ENCODE data around the gene RASAL2.
"Not testable (repeated sequence)": the region's sequence is repeated elsewhere in the genome, so short reads cannot be mapped to it uniquely, and the experiment has no call there.

RASAL2 gene

DNA sequence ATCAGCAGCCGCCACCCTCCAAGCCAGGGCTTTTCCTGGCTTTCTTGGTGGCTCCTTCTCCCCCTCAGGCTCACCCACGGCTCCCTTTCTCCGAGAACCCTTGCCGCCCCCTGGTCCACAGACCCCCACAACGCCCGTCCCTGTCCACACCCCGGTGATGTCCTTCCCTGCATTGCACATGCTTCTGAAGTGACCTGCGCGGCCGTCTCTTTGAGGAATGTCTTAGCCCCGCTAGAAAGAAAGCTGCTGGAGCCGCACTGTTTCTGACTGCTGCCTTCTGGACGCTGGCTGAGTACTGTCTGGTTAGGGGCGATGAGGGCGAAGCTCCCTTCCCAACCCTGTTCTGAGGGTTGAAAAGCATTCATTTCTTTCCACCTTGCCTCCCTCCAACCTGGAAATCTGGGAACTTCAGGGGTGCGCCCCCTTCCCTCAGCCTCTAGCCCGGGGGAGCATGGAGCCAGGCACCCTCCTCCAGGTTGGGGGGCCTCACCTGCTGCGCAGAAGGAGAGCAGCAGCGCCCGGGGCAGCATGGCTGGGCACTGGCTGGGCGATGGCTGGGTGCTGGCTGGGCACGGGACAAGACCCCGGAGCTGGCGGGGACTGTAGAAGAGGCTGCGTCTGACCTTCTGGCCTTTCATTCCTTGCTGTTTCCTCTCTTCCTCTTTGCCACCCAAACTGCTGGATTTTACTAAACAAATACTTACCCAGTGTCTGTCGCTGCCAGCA is 402.7 kb downstream of the RASAL2 start, which contains the start of gene CLEC20A:
CLEC20A (minus strand) TSS at position 555 of the 726 bp plus-strand sequence; CDS start at position 530, 25 bp downstream.
- no peaks in the 10 kb centered on the region for H3K27me3 ChIP-seq (ENCODE audit: control insufficient read depth in 1 of 2, insufficient read depth in 2 of 2, low read length in 2 of 2)
- H3K9me3 ChIP-seq (ENCODE audit: control insufficient read depth in 2 of 2, low read length in 2 of 2): no peaks in the 10 kb centered on the region
- no peaks in the 10 kb centered on the region for H3K4me1 ChIP-seq (ENCODE audit: control insufficient read depth, insufficient read depth, low read length)
- no peaks in the 10 kb centered on the region for H3K36me3 ChIP-seq (ENCODE audit: control insufficient read depth in 2 of 2, insufficient read depth in 2 of 2, low read length in 2 of 2)
- H3K4me3 ChIP-seq (ENCODE audit: low read length in 2 of 2): no peak within 1 kb of the TSS
- no peak within 1 kb of the TSS for H3K27ac ChIP-seq (ENCODE audit: low read length)
- H3K9ac ChIP-seq (ENCODE audit: low read length in 2 of 2): no peak within 1 kb of the TSS

DNA sequence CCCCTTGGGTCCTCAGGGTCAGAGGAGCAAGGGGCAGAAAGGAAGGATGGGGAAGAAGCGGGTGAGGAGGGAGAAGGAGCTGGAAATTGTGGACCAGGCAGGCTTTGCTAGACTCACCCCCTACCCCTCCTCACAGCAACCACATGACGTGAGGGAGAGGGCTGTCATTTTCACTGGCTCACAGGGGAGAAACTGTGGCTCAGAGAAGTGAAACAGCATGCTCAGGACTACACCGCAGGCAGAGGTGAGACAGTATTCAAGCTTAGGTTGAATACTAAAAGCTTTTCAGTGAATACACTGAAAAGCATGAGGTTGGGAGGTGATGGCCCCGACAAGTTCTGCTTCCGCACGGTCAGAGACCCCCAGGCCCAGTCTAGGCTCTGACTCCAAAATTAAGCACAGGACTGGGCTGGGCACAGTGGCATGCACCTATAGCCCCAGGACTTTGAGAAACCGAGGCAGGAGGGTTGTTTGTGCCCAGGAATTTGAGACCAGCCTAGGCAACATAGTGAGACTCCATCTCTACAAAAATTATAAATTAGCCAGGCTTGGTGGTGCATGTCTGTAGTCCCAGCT is 404.1 kb downstream of the RASAL2 start:
- no peaks in the 10 kb centered on the region for H3K27me3 ChIP-seq (ENCODE audit: control insufficient read depth in 1 of 2, insufficient read depth in 2 of 2, low read length in 2 of 2)
- no peak overlapping the region for H3K9ac ChIP-seq (ENCODE audit: low read length in 2 of 2)
- H3K4me3 ChIP-seq (ENCODE audit: low read length in 2 of 2): no peak overlapping the region
- no peaks in the 10 kb centered on the region for H3K36me3 ChIP-seq (ENCODE audit: control insufficient read depth in 2 of 2, insufficient read depth in 2 of 2, low read length in 2 of 2)
- H3K27ac ChIP-seq (ENCODE audit: low read length): no peak overlapping the region
- no peaks in the 10 kb centered on the region for H3K4me1 ChIP-seq (ENCODE audit: control insufficient read depth, insufficient read depth, low read length)
- H3K9me3 ChIP-seq (ENCODE audit: control insufficient read depth in 2 of 2, low read length in 2 of 2): no peaks in the 10 kb centered on the region

DNA sequence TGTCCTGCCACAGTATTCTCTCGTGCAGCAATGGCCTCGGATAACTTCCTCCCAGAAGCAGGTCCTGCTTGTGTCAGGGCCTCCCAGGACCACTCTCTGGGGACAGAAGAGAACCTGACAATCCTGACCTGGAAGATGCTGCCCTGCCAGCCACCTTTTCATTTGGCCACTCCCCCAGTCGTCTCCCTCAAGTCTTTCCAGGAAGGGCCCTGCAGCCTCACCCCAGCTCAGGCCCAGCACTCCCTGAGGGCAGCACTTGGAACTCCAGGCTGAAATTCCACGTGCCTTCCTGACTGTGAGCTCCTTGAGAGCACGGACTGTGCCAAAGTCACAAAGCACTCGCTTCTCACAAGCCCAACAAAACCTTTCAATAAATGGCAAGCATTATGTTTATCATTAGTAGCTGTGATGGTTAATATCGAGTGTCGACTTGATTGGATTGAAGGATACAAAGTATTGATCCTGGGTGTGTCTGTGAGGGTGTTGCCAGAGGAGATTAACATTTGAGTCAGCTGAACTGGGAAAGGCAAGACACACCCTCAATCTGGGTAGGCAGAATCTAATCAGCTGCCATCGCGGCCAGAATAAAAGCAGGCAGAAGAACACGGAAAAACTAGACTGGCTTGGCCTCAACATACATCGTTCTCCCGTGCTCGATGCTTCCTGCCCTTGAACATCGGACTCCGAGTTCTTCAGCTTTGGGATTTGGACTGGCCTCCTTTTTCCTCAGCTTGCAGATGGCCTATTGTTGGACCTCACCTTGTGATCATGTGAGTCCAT is 405.2 kb downstream of the RASAL2 start:
- Histone ChIP-seq H3K4me1 (ENCODE audit: control insufficient read depth, insufficient read depth, low read length) (no peaks in the 10 kb centered on the region), H3K27ac (ENCODE audit: low read length) (no peak overlapping the region), H3K9ac (ENCODE audit: low read length in 2 of 2) (no peak overlapping the region), H3K9me3 (ENCODE audit: control insufficient read depth in 2 of 2, low read length in 2 of 2) (no peaks in the 10 kb centered on the region), H3K27me3 (ENCODE audit: control insufficient read depth in 1 of 2, insufficient read depth in 2 of 2, low read length in 2 of 2) (no peaks in the 10 kb centered on the region), H3K4me3 (ENCODE audit: low read length in 2 of 2) (no peak overlapping the region), H3K36me3 (ENCODE audit: control insufficient read depth in 2 of 2, insufficient read depth in 2 of 2, low read length in 2 of 2) (no peaks in the 10 kb centered on the region)

DNA sequence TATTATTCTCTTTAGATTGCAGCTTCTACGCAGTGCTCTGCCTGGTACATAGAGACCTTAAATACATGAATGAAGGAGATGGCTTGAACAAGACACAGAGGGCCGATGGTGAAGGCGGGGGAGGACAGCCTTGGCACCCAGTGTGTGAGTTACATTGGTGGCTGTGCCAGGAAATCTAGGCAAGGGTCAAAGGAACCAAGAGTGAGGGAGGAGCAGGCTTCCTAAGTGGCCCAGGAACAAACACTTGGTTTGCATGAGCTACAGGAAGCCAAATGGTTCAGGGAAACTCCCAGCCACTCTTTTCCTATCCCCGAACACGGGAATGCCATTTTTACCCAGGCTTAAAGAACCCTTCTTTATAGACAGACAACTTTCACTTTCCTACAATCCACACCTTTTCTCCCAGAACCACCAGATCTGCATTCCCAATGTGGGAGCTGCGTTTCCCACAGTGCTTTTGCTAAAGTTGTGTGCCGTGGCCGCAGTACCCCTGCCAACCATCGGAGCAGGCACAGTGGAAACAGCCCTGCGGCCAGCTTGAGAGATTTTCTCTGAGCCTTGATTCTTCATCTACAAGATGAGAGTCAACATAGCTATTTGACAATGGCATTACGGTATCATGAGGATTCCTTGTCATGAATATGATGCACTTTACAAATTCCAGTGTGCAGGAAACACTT is 406.3 kb downstream of the RASAL2 start:
- H3K9me3 ChIP-seq (ENCODE audit: control insufficient read depth in 2 of 2, low read length in 2 of 2): no peaks in the 10 kb centered on the region
- H3K27me3 ChIP-seq (ENCODE audit: control insufficient read depth in 1 of 2, insufficient read depth in 2 of 2, low read length in 2 of 2): no peaks in the 10 kb centered on the region
- H3K27ac ChIP-seq (ENCODE audit: low read length): no peak overlapping the region
- H3K4me1 ChIP-seq (ENCODE audit: control insufficient read depth, insufficient read depth, low read length): no peaks in the 10 kb centered on the region
- no peak overlapping the region for H3K9ac ChIP-seq (ENCODE audit: low read length in 2 of 2)
- H3K4me3 ChIP-seq (ENCODE audit: low read length in 2 of 2): no peak overlapping the region
- no peaks in the 10 kb centered on the region for H3K36me3 ChIP-seq (ENCODE audit: control insufficient read depth in 2 of 2, insufficient read depth in 2 of 2, low read length in 2 of 2)

DNA sequence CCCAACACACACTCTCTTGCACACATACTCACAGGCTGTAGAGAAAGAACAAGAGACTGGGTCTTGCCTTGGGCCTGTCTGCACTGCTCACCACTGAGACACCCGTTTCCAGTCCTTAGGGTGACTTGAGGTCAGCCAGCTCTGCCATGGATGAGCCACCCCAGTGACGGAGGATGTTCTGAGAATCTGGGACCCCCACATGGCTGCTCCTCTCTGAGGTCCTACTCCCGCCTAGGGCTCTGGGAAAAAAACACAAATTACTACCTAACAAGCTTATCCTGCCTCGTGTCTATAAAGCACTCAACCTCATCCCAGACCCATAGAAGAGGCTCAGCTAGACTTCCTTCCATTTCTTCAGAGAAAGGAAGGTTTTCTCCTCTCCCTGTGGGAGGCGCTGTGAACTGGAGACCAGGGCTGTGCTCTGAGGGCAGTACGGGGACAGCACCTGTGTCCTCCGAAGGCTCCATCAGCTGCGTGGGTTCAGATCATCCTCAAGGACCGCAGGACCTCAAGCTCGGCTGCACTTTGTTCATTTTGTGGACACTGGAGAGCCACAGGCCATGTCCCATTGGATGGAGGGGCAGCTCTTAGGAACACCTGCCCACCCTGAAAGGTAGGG is 407.1 kb downstream of the RASAL2 start:
- Histone ChIP-seq H3K27ac (ENCODE audit: low read length) (no peak overlapping the region), H3K27me3 (ENCODE audit: control insufficient read depth in 1 of 2, insufficient read depth in 2 of 2, low read length in 2 of 2) (no peaks in the 10 kb centered on the region), H3K4me3 (ENCODE audit: low read length in 2 of 2) (no peak overlapping the region), H3K9me3 (ENCODE audit: control insufficient read depth in 2 of 2, low read length in 2 of 2) (no peaks in the 10 kb centered on the region), H3K36me3 (ENCODE audit: control insufficient read depth in 2 of 2, insufficient read depth in 2 of 2, low read length in 2 of 2) (no peaks in the 10 kb centered on the region), H3K9ac (ENCODE audit: low read length in 2 of 2) (no peak overlapping the region), H3K4me1 (ENCODE audit: control insufficient read depth, insufficient read depth, low read length) (no peaks in the 10 kb centered on the region)

DNA sequence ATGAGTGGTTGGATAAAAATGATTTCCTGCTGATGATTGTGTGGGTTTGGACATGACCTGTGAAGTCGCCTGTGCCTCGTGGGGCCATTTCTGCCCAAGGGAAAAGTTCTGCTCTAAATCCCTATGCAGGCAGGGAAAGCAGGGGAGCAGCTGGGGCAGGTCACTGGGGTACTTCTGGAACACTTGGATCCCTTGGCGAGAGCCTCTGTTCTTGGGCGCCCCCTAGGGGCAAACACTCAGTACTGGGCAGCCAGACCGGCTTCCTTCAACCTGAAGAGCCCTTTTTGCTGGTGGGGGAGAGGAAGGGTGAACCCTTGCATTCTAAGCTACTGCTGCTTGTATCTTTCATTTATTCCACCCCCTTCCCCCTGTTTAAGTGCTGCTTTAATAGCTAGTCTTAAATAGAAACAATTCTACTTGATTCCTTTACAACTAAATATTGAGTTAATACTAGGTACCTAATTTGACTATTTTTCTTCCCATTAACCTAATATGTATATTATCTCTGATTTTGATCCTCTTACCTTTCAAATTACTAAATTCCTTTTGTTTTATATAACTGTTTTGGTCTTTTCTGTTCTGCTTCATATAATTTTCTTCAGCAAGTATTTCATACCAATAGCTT is 407.9 kb downstream of the RASAL2 start:
- Histone ChIP-seq H3K4me3 (ENCODE audit: low read length in 2 of 2) (no peak overlapping the region), H3K9me3 (ENCODE audit: control insufficient read depth in 2 of 2, low read length in 2 of 2) (no peaks in the 10 kb centered on the region), H3K27me3 (ENCODE audit: control insufficient read depth in 1 of 2, insufficient read depth in 2 of 2, low read length in 2 of 2) (no peaks in the 10 kb centered on the region), H3K4me1 (ENCODE audit: control insufficient read depth, insufficient read depth, low read length) (no peaks in the 10 kb centered on the region), H3K9ac (ENCODE audit: low read length in 2 of 2) (no peak overlapping the region), H3K27ac (ENCODE audit: low read length) (no peak overlapping the region), H3K36me3 (ENCODE audit: control insufficient read depth in 2 of 2, insufficient read depth in 2 of 2, low read length in 2 of 2) (no peaks in the 10 kb centered on the region)

DNA sequence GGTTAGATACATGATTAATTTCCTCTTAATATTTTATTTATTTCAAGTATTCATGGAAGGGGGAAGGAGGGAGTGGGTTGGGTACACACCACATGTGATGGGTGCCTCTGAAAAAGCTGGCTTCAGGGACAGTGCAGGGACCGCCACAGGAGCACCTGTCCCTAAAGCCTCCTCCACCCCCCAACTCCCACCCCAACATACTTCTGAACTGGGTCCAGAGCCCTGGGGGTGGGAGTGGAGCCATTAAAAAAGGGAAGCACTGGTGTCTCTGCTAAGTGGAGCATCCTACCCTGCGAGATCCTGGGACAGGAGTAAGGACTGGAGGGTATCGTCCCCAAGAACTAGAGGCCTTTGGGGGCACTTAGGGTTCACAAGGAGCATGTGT is 408.4 kb downstream of the RASAL2 start:
- H3K27ac ChIP-seq (ENCODE audit: low read length): no peak overlapping the region
- no peaks in the 10 kb centered on the region for H3K27me3 ChIP-seq (ENCODE audit: control insufficient read depth in 1 of 2, insufficient read depth in 2 of 2, low read length in 2 of 2)
- no peaks in the 10 kb centered on the region for H3K9me3 ChIP-seq (ENCODE audit: control insufficient read depth in 2 of 2, low read length in 2 of 2)
- H3K4me3 ChIP-seq (ENCODE audit: low read length in 2 of 2): no peak overlapping the region
- H3K36me3 ChIP-seq (ENCODE audit: control insufficient read depth in 2 of 2, insufficient read depth in 2 of 2, low read length in 2 of 2): no peaks in the 10 kb centered on the region
- no peak overlapping the region for H3K9ac ChIP-seq (ENCODE audit: low read length in 2 of 2)
- H3K4me1 ChIP-seq (ENCODE audit: control insufficient read depth, insufficient read depth, low read length): no peaks in the 10 kb centered on the region

DNA sequence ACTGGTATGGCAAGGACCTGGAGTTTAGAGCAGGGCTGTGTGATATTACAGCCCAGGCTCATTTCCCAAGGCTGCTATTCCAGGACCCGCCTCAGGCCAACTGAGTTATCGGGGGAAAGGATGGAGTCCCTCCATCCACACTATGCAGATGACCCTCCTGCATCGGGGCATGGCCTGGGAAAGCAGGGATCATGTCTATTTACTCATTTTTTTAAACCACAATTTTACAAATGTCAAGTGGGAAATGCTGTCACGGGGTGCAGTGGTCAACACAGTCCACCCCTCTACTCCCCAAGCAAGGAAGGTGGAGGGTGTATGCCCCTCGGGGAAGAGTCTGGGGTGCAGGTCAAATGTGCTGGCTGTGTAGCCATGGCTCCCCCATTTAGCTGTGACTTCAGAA is 409.0 kb downstream of the RASAL2 start:
- Histone ChIP-seq H3K27ac (ENCODE audit: low read length) (no peak overlapping the region), H3K9me3 (ENCODE audit: control insufficient read depth in 2 of 2, low read length in 2 of 2) (no peaks in the 10 kb centered on the region), H3K4me3 (ENCODE audit: low read length in 2 of 2) (no peak overlapping the region)

DNA sequence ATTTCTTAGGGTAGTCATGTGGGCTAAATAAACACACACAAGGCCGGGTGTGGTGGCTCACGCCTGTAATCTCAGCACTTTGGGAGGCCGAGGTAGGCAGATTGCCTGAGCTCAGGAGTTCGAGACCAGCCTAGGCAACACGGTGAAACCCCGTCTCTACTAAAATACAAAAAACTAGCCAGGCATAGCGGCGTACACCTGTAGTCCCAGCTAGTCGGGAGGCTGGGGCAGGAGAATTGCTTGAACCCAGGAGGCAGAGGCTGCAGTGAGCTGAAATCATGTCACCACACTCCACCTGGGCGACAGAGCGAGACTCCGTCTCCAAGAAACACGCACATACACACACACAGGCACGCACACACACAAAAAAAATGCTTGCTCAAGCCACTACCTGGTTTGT is 409.4 kb downstream of the RASAL2 start:
- not testable (repeated sequence) for H3K27me3 ChIP-seq (ENCODE audit: control insufficient read depth in 1 of 2, insufficient read depth in 2 of 2, low read length in 2 of 2)

More for the DNA sequence above, 409.0 kb downstream of the RASAL2 start:
- Histone ChIP-seq H3K27me3 (ENCODE audit: control insufficient read depth in 1 of 2, insufficient read depth in 2 of 2, low read length in 2 of 2) (no peaks in the 10 kb centered on the region), H3K36me3 (ENCODE audit: control insufficient read depth in 2 of 2, insufficient read depth in 2 of 2, low read length in 2 of 2) (no peaks in the 10 kb centered on the region), H3K9ac (ENCODE audit: low read length in 2 of 2) (no peak overlapping the region), H3K4me1 (ENCODE audit: control insufficient read depth, insufficient read depth, low read length) (no peaks in the 10 kb centered on the region)

DNA sequence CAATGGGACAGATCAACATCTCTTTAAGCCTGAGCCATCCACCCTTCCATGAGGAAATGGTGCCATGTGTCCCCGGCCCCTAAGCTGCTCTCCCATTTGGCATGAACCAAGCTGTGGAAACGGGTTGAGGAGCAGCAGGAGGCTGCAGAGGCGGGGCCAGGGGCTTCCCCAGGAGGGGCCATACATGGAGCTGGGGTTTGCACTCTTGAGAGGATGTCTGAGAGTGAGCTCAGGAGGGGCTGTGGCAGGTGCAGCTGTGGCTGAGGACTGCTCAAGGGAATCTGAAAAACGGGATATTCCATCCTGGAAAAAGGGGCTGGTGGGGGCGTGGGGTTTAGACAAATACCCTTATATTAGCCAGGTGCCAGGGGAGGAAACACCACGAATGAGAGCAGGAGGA is 409.9 kb downstream of the RASAL2 start:
- no peak overlapping the region for H3K4me3 ChIP-seq (ENCODE audit: low read length in 2 of 2)
- no peaks in the 10 kb centered on the region for H3K36me3 ChIP-seq (ENCODE audit: control insufficient read depth in 2 of 2, insufficient read depth in 2 of 2, low read length in 2 of 2)
- H3K9me3 ChIP-seq (ENCODE audit: control insufficient read depth in 2 of 2, low read length in 2 of 2): no peaks in the 10 kb centered on the region
- H3K27ac ChIP-seq (ENCODE audit: low read length): no peak overlapping the region
- H3K27me3 ChIP-seq (ENCODE audit: control insufficient read depth in 1 of 2, insufficient read depth in 2 of 2, low read length in 2 of 2): no peaks in the 10 kb centered on the region
- H3K4me1 ChIP-seq (ENCODE audit: control insufficient read depth, insufficient read depth, low read length): no peaks in the 10 kb centered on the region
- no peak overlapping the region for H3K9ac ChIP-seq (ENCODE audit: low read length in 2 of 2)

More for the DNA sequence above, 409.4 kb downstream of the RASAL2 start:
- H3K9ac ChIP-seq (ENCODE audit: low read length in 2 of 2); H3K4me1 ChIP-seq (ENCODE audit: control insufficient read depth, insufficient read depth, low read length); H3K27ac ChIP-seq (ENCODE audit: low read length); H3K4me3 ChIP-seq (ENCODE audit: low read length in 2 of 2); H3K9me3 ChIP-seq (ENCODE audit: control insufficient read depth in 2 of 2, low read length in 2 of 2); H3K36me3 ChIP-seq (ENCODE audit: control insufficient read depth in 2 of 2, insufficient read depth in 2 of 2, low read length in 2 of 2): not testable (repeated sequence)
